ENCODE data around the gene RNF144B.
"Not testable (repeated sequence)": the region's sequence is repeated elsewhere in the genome, so short reads cannot be mapped to it uniquely, and the experiment has no call there.

RNF144B gene

DNA sequence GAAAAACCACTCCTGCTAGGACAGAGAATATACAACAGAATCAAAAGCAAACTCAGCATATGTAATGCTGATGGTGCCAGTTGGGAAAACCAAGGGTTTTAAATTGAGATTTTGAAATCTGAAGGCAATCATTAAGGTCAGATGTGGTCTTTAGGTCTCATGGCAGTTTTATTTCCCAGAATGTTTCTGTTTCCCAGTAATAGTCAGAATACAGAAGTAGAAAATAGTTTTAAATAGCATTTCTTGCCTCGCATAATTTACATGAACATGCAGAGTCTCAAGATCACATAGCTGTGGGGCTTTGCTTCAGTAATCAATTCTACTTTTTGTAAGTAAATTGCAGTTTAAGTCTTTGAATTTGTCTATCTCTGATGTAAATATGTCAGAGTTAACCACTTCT lies 58.1 kb downstream of the RNF144B start:
- DNase-seq (ENCODE audit: low read depth) = no peak

DNA sequence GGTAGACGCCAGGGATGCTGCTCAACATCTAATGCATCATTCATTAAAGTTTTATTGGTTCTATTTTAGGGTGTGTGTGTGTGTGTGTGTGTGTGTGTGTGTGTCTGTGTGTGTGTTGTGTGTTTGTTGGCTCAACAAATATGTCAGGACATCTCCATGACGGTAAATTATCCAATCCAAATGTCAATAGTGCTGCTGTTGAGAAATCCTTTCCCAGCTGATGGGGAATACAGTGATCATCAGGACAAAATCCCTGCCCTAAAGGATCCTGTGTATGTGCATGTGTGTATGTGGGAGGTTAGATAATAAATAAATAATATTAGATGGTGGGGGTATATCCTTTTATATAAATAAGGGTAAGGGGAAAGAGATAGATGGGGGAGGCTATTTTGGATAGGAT lies 59.6 kb downstream of the RNF144B start:
- no peak for DNase-seq (ENCODE audit: low read depth)

DNA sequence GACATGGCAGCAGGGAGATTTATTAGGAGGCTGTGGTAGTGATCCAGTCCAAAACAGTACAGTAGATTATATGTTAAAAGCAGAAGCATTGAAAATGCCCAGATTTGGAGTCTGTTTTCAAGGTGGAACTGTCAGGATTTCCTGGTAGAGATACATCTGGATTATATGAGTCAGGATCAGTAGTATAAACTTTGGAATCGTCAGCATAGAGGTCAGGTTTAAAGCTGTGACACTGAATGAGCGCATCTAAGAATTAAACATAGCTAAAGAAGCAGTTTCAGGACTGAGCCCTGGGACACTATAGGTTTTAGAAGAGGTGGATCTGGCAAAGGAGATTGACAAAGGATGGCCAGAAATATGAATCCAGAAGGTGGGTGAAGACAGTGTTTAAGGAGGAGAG lies 60.4 kb downstream of the RNF144B start:
- DNase-seq (ENCODE audit: low read depth) = no peak

DNA sequence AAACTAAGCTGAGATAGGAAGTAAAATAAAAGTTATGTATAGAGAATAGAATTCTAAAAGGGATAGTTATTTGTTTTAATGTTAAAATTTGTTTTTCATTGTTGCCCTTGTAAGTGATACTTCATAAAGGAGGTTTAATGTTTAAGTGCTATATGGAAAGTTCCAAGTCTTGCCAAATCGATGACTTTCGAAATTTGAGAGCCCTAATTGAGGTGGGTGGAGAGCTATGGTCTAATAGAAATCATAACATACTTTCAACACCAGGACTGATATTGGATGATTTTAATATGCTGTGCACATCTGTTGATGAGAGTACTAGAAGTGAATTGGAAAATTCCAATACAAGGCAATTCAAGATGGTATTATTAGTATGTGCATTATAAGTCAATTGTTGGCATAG lies 64.6 kb downstream of the RNF144B start:
- DNase-seq (ENCODE audit: low read depth) = no peak

DNA sequence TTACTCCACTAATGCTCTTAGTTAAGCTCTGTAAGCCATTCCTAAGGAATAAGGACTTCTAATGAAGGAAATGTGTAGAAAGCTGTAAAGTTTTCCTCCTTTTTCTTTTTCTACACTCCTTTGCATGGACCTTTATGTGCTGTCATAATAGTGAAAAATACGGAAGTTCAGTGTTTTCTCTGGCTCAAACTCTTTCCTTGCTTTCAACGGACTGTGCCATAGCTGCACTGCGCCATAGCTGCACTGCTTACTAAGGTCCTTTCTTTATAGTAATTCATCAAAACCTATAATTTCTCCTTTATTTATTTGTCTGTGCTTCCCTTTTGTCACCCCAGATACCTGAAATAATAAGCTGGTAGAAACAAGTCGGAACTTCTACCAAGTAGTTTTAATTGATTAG lies 67.3 kb downstream of the RNF144B start:
- no peak for DNase-seq (ENCODE audit: low read depth)

DNA sequence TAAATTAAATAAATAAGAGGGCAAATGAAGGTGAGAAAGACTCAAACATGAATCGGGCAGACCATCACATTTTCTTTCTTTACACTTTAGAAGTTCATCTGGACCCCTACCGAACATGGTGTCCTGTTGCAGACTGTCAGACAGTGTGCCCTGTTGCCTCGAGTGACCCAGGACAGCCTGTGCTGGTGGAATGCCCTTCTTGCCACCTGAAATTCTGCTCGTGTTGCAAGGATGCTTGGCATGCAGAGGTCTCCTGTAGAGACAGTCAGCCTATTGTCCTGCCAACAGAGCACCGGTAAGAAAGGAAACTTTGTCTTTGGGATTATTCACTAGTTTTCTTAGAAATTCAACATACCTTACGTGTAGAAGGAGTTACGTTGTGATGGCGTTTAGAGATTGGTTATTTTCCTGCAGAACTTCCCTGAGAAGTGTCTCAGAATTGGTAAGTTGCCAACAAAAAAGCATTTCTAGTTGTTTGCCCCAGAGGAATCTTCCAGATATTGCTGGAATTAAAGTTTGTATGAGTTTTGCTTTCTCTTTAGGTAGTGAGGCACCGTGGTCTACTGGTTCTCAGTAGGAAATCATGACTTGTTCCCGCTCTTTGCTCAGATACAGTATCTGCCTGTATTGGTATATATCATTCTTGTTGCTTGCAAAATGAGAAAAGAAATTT lies 70.1 kb downstream of the RNF144B start:
- no peak for DNase-seq (ENCODE audit: low read depth)

DNA sequence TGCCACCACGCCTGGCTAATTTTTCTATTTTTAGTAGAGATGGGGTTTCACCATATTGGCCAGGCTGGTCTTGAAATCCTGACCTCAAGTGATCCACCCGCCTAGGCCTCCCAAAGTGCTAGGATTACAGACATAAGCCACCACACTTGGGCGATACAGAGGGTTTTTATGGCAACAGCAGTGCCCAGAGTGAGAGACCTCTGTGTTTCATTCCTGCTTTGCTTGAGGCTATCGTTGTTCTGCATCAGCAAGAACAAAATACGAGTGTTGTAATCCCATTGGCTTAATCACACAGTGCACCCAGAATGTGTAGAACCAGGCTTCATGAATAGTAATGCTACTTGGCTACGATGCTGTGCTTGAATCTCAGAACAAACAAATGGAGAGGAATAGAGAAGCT lies 70.9 kb downstream of the RNF144B start:
- not testable (repeated sequence) for DNase-seq (ENCODE audit: low read depth)

DNA sequence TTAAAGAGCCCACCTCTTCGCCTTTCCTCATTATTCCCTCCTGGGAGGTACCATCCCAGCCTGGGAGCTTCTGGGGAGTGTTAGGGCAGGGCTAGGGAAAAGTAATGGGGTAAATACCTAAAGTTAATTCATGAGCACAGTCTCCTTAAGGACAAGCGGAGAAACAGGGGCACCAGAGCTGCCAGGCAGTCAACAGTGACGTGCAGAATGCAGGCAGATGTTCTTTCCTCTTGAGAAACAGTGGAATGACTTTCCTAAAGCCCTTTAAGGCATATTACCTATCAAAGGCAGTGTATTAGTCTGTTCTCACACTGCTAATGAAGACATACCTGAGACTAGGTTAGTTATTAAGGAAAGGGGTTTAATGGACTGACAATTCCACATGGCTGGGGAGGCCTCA lies 76.3 kb downstream of the RNF144B start:
- no peak for DNase-seq (ENCODE audit: low read depth)

DNA sequence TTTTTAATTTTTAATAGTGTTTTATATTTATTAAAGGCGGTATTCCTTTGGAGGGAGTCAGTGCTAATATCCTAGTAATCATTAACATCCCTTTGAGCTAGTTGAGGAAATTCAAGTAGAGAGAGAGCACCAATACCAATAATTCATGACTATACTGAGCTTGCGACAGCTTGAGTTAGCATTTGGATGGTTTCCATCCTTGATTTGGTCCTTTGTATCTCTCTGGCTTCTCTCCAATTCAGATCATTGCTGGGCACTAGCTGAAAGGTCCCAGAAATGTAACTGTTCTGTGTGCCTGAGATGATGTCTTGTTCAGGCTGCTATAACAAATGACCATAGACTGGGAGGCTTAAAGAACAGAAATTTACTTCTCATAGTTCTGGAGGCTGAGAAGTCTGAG lies 77.0 kb downstream of the RNF144B start:
- DNase-seq (ENCODE audit: low read depth) = no peak

DNA sequence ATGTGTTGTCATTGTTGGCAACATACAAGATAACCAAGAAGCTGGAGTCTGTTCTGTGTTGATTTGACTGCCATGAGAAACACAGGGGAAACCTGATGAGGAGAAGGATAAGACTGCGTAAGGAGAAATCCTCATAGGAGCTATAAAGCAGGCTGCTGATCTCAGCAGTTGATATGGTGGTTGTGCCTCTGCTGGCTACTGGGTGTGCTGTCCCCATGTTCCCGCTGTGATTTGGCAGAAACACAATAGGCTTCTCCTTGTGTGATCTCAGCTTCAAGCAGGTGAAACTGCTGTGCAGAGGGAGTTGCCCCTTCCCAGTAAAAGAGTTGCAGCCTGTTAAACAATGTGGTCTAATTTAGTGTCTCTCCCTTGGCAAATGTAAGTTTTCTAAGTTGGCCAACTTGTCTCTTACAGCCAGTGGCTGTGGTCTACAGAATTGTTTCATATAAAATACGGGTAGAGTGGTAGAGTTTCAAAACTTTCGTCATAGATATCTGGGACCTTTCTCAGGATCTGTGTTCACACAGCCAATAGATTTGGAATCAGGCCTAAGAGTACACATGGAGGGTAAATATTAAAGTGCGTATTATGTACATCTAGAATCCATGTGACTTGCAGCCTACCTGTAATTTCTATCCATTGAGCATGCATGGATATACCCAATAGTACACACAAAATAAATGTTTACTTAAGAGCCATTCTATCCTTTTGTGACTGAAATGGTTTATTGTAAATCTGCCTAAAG lies 78.4 kb downstream of the RNF144B start:
- DNase-seq (ENCODE audit: low read depth) = no peak

DNA sequence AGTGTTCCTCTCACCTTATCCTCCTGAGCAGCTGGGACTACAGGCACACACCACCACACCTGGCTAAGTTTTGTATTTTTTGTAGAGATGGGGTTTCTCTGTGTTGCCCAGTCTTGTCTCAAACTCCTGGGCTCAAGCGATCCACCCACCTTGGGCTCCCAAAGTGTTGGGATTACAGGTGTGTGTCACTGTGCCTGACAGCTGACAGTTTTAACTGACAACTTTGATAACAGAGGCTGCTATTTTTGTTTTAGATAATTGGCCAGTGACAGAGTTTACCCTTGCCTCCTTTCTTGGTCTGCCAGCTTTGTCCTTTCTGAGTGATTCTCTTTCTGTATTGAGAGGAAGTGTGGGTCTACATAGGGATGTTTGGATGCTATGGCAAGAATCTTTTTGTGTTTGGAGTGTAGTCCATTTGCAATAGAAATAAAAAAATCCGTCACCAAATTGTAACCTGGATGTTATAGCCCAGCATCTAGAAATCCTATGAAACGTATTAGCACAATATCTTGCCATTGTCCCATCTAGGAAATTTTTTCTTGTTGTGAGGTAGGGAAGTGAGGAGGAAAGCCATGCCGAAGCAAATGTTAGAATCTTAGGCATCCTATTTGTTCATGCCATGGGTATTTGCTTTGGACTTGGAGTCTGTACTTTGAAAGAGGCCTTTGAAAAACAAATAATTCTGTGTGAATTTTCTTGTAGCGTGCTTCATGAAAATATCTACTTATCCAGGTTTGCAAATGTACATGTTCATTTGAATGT lies 80.8 kb downstream of the RNF144B start:
- no peak for DNase-seq (ENCODE audit: low read depth)

DNA sequence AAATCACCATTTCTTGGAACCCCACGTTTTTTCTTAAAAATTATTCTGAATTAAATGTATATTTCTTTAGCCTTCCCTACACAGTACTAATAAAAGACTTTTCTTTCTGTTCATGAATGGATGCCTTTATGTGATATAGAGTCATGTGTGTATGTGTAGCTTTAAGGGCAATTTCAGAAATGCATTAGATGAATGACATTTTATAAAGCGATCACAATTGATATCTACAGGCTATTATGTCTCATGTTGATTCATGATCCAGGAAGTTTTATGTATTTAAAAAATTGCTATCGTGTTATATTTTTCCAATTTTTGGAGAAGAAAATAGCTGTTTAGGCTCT lies 81.3 kb downstream of the RNF144B start:
- DNase-seq (ENCODE audit: low read depth) = no peak

DNA sequence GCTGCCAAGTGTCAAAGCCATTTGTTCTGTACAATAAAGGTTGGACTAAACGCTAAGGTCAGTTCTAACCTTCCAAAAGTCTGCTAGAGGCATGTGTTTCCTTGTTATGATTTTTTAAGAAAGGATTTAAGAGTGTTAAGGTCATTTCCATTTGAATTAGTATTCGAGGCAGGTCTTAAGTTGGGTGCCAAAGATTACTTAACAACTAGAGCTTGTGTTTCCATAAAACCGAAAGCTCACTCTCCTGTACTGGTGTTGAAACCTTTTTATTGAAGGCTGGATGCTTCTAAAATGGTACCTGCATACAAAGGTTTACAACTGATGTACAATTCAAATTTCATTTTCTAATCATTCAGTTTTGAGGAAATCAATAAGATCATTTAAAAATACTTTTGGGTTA lies 82.4 kb downstream of the RNF144B start:
- no peak for DNase-seq (ENCODE audit: low read depth)

DNA sequence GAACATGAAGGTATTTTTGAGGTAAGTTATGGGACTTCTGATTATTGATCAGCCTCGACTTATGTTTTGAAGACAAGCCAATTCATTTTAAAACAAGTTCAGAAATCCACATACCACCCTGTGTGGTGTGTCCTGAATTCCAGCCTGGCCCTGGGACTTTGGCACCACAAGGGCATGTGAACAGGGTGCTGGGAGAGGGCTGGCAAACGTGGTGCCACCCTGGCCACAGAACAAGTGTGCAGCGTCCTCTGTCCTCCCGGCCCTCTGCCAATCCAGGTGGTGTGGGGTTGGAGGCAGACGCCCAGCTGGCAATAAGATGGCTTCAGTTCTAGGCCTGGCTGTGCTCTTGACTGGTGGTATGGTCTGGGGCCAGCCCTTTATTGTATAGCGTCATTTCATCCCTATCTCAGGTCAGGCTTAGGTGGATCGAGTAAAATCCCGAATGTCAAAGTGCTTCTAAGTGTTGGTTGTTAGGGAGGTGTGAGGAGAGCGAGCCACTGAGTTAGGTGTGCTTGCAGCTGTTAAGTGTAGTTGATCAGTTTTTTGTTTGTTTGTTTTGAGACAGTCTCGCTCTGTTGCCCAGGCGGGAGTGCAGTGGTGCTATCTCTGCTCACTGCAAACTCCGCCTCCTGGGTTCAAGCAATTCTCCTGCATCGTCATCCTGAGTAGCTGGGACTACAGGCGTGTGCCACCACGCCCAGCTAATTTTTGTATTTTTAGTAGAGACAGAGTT lies 84.2 kb downstream of the RNF144B start:
- no peak for DNase-seq (ENCODE audit: low read depth)

DNA sequence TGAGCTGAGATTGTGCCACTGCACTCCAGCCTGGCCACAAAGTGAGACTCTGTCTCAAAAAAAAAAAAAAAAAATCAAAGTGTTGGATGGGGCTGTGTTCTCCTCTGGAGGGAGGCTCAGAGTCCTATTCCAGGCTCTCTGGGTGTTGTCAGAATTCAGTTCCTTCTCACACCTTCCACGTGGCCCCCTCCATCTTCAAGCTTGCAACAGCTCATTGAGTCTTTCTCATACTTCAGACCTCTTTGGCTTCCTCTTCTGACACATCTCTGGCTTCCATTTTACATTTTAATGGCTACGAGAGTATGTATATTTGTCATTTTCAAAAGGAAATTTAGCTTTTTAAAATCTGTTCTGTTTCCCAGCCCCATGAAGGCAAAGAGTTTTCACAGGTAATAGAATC lies 85.8 kb downstream of the RNF144B start:
- DNase-seq (ENCODE audit: low read depth) = no peak

DNA sequence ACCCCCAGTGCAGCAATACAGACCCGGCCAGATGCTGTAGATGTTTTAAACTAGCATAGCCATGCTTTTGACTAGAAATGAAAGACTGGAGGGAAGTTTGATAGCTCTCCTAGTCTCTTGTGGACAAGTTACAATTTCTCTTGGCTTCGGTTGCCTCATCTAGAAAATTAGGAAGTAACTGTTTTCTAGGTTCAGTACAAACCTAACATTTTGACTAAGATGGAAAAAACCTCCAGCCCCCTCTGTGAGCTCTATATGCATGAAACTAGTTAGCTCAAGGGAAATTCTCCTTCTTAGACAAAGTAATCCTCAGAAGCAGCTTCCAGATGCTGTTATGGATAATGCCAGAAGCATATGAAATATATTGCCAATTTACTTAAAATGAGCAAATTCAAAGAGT lies 86.6 kb downstream of the RNF144B start:
- no peak for DNase-seq (ENCODE audit: low read depth)

DNA sequence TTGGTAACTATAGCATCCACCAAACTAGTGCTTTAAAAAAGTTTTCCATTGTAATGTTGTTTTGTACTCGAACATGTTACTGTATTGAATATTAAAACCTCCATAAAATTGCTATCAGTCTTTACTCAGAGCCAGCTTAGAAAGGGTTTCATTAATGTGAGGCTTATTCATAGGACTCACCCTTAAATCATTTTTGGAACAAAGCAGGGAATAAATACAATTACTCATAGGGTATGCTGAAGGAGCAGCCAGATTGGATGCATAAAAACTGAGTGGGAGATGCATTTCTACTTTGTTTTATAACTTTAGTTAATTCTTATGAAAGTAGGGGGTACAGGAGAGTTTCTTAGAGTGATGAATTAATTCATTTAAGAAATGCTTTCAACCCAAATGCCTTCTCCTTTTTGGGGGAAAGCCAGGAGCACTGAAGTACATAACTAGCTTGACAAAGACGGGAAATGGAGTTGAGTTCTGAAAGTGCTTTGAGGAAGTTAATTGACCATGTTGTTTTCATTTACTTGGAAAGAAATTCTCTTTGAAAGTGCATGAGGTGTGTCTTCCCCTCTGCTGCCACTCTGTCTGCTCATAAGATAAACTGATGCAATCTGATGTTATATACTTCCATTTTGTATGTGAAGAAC lies 90.3 kb downstream of the RNF144B start:
- DNase-seq (ENCODE audit: low read depth) = peak; percentile 29

DNA sequence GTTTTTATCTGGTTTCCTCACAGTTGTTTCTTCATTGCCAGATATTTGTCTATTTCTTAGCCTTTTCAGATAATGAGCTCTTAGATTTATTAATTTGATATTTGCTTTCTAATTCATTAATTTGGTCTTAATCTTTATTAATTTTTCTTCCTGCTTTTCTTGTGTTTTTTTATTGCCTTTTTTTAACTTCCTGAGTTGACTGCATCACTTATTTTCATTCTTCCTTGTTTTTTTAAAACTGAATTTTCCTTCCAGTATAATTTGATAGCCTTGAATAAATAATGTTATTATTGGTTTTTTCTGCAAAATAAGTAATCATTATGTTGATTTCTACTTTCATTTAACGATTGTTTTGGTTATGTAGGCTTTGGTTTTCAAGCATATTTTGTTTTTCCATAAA lies 91.5 kb downstream of the RNF144B start:
- no peak for DNase-seq (ENCODE audit: low read depth)

DNA sequence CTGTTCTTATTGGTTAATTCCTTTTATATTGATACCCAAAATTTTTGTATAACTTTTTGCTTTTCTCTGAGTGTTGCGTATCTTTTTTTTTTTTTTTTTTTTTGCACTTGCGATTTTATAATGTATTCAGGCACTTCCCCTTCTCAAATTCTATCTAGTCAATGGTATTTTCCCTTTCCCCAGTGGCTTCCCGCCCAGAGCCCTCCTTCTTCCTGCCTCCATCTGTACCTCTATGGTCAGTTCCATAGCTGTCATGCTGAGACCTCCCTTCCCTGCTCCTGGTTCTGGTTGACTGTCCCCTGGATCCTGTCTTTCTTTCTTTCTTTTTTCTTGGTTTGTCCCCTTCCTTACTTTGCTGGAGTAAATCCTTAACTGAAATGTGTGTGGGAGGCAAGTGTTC lies 94.7 kb downstream of the RNF144B start:
- no peak for DNase-seq (ENCODE audit: low read depth)

DNA sequence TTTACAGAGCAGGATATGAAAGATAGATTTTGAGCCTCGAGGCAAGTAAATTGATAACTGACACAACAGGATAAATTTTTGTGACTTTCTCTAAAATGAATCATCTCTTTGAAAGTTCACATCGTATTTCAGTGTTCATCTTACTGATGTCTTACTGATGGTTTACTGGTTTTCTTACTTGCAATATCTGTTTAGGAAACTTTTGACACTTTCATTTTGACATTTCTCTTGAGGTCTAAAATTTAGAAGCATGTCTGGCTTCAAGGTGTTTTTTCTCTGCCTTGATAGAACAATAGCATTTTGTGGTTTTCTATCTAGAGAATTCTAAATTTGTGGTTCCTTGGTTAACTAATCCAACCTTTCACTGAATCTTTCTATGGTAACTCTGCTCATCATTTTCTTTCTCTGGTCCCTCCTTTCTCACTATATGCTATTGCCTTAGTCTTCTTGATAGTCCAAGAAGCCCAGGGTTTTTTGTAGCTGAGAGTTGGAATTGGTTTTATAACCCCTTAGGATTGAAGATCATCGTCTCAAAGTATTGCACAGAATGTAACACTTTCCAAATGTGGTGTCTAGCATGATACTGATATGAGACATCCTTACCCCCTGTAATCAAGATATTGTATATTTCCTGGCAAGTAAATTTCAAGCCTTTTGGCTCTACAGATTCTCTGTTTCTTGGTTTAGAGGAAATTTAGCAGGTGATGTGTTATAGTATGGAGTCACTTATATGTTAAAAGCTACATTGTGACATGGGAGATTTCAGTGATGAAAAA lies 98.7 kb downstream of the RNF144B start:
- DNase-seq (ENCODE audit: low read depth) = no peak

DNA sequence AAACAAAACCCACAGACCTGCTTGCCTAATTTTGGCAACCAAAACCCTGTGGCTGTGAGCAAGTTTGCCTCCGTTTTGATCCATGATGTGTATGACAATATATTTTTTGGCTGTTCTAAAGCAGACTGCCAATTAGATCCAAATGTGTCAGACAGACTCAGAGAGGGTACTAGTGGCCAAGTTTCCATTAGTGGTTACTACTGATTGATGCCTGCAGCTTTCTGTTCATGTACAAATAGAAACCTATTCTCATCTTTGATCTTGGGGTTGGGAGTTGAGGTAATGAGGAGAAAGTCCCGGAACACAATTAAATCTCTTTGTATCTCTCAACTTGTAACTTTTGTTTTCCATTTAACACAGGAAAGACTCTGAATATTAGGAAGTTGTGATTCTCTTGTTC lies 100.9 kb downstream of the RNF144B start:
- DNase-seq (ENCODE audit: low read depth) = no peak
